ENCODE data around the gene MLLT10.

GRCh38 chr10:21490028-21490710 is 43.9 kb upstream of the MLLT10 start:
- TF ChIP-seq CTCF (IDR thresholded peaks at IDR 0.05) (no peak), POLR2A (IDR thresholded peaks at IDR 0.05) (no peak)

Measured in lower leg skin (tissue), 3 donors.